Ovary (tissue), 9 donors: Measurements from ENCODE around the gene ATP9A. TPM values are rescaled to one million over a fixed set of nuclear protein-coding genes. Genes with fewer than 3 reads are reported as not detected.

Experiments
- DNase-seq, 5 donors: peaks; one replicate each; pipeline ENCODE4 v3.0.0-alpha.2; 2019 to 2020
- H3K27ac ChIP-seq, 2 donors: fragments of 200-600 bp; one replicate each; pipeline versions ENCODE4 v1.5.1 to v1.8.0; 2019 to 2022
- H3K27me3 ChIP-seq: fragments of 200-600 bp; one replicate; pipeline ENCODE4 v1.8.0; 2022
- H3K36me3 ChIP-seq: fragments of 200-600 bp; sonication (generic); one replicate; pipeline ENCODE4 v1.5.1; 2019
- H3K4me1 ChIP-seq: one replicate; pipeline ENCODE4 v1.8.1; 2013; ENCODE audit warnings: mild to moderate bottlenecking, moderate library complexity; ENCODE audit not compliant: insufficient read depth
- H3K4me3 ChIP-seq: fragments of 200-600 bp; sonication (generic); one replicate; pipeline ENCODE4 v1.5.1; 2017
- H3K9me3 ChIP-seq, 2 donors: fragments of 200-600 bp in 1 of 2; sonication (generic) in 1 of 2; one replicate each; pipeline versions ENCODE4 v1.5.1 to v1.8.1; 2013 to 2019; ENCODE audit warnings: mild to moderate bottlenecking in 1 of 2, moderate library complexity in 1 of 2
- EP300 ChIP-seq: sonication (generic); formaldehyde crosslinking; IDR thresholded peaks from one replicate; pipeline ENCODE4 v1.6.1; 2017; ENCODE audit warnings: antibody characterized with exemption
- POLR2A ChIP-seq: fragments of 450-650 bp; IDR thresholded peaks from one replicate; pipeline ENCODE4 v1.6.1; 2017; ENCODE audit warnings: antibody characterized with exemption, mild to moderate bottlenecking, moderate library complexity
- WGBS, 3 donors: extraction: QIAGEN DNeasy Blood & Tissue Kit in 1 of 3; methylation state at CpG; one replicate each; pipeline versions ENCODE4 v1.1.5 to v1.1.7; 2013 to 2017; 5-methylcytosine and 5-hydroxymethylcytosine counted together
- intact Hi-C, 4 donors: fragments of 100-400 bp; cut with DNase I; formaldehyde crosslinking; loops; one replicate each; pipeline versions ENCODE4 v1.11.0 to v1.15.1; 2022 to 2023
- polyA plus RNA-seq, 2 donors: library from polyadenylated mRNA; stranded (reverse); fragments of 200-250 nt in 1 of 2; fragments of 350-450 nt in 1 of 2; fragmentation: Illumina TruSeq in 1 of 2; extraction: RNeasy Lipid Tissue Mini Kit (QIAGEN cat#74804) in 1 of 2; gene quantifications; one replicate each; pipeline ENCODE4 v1.2.3, GENCODE V29; 2013 to 2014
- total RNA-seq, 7 donors: library from RNA; depleted of rRNA in 2 of 7; stranded (reverse); fragments of >200 nt in 2 of 7; fragmentation: NEBNext Ultra II Directional in 3 of 7; extraction: Animal tissue kit (Norgen Biotek cat#: 25700) in 3 of 7; gene quantifications; one replicate each; pipeline versions ENCODE4 v1.1.0 to v1.2.4, GENCODE V29; 2016 to 2023
- TF ChIP-seq, protein P1 (sequence below), 3 donors: fragments of 450-650 bp in 2 of 3; fragments of 200-600 bp in 1 of 3; IDR thresholded peaks; one replicate each; pipeline versions ENCODE4 v1.5.1 to v1.8.0; 2016 to 2022; ENCODE audit warnings: antibody characterized with exemption in 3 of 3, mild to moderate bottlenecking in 1 of 3
- donor health status: DM: no; HTN: no; CAD: no; lungs with moderate emphysema.
- donor health status: DM: no; HTN: no; CAD: no.
- donor health status: Bipolar disorder and iron deficiency.
- donor health status: DM: yes; HTN: yes; CAD: no.
- donor health status: DM: no; HTN: no; CAD: no.
- donor health status: DM: yes; HTN: yes; CAD: no.

Gene ATP9A
- total and polyA plus RNA-seq, 9 donors, result 12.9 to 44.6 (median 29.2) TPM

DNA sequence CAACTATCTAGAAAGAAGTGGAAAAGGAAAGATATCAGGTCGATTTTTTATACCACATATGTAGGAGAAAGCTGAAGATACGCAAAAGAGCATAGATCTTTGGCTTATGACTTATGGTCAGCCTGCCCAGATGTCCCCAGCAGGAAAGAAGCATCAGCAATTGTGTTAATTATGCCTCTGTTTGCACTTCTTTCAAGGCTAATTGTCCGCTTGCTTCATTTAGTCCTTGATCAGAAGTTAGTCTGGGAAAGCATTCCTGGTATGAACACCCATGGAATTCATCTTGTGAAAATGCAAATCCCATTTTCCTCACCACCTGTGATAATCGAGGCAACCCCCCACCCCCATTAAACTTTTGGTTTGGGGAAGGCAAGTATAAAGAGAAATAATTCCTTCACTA lies 62.8 kb downstream of the ATP9A start:
- 46 to 64% (median 51%) methylated on average over 4 of the region's 4 CpGs for WGBS, 3 donors
- Histone ChIP-seq H3K36me3 (no peaks in the 10 kb centered on the region), H3K27ac (no peak overlapping the region), H3K27me3 (no peaks in the 10 kb centered on the region), H3K4me3 (no peak overlapping the region), H3K4me1 (no peaks in the 10 kb centered on the region), H3K9me3 (no peaks in the 10 kb centered on the region)
- intact Hi-C loops, result no loop called here
- TF ChIP-seq EP300 (no peak), POLR2A (no peak)
- DNase-seq, result no peak

DNA sequence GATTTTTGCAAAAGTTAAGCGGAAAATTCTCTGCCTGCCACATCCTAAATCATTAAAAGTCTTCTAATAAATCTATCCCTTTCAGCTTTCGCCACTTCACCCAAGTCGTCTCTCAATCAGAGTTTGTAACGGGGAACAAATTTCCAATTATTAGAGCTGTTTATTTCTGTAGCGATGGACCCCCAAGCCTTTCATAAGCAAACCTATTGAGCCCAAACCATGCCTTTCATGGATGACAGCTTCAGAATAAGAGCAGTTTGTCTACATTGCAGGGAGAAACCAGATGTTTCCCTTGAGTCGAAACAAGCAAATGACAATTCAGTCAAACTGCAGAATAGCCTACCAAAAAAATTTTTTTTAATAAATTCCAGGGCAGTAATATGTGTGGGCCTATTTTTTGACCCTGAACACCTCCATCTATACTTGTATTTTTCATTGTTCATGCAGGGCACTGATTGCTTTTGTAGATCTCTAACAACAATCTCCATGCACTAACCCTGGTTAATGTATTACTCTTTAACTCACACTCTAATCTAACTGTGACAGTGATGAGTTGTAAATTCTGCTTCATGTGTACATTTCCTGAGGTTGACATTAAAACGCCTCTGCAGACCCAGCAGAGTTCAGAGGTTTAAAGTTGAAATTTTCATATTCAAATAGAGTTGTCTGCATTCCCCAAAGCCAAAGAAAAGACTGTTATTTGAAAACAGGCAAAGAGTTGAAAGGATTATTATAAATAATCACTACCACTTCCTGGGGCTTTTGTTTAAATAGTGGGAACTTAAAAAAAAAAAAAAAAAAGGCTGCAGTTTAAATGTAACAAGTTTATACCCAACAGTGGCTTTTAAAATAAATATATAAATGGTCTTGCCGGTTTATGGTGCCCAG lies 64.5 kb downstream of the ATP9A start:
- Histone ChIP-seq H3K36me3 (no peaks in the 10 kb centered on the region), H3K27ac (no peak overlapping the region), H3K4me3 (no peak overlapping the region), H3K9me3 (no peaks in the 10 kb centered on the region), H3K4me1 (no peaks in the 10 kb centered on the region), H3K27me3 (no peaks in the 10 kb centered on the region)
- DNase-seq, result no peak
- WGBS, 3 donors, result 74 to 86% (median 81%) methylated on average over 8 of the region's 8 CpGs
- intact Hi-C loops, result no loop called here
- TF ChIP-seq EP300, result no peak
- TF ChIP-seq, protein P1, sequence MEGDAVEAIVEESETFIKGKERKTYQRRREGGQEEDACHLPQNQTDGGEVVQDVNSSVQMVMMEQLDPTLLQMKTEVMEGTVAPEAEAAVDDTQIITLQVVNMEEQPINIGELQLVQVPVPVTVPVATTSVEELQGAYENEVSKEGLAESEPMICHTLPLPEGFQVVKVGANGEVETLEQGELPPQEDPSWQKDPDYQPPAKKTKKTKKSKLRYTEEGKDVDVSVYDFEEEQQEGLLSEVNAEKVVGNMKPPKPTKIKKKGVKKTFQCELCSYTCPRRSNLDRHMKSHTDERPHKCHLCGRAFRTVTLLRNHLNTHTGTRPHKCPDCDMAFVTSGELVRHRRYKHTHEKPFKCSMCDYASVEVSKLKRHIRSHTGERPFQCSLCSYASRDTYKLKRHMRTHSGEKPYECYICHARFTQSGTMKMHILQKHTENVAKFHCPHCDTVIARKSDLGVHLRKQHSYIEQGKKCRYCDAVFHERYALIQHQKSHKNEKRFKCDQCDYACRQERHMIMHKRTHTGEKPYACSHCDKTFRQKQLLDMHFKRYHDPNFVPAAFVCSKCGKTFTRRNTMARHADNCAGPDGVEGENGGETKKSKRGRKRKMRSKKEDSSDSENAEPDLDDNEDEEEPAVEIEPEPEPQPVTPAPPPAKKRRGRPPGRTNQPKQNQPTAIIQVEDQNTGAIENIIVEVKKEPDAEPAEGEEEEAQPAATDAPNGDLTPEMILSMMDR (IDR thresholded peaks at IDR 0.05), result no peak
- TF ChIP-seq POLR2A, result no peak

DNA sequence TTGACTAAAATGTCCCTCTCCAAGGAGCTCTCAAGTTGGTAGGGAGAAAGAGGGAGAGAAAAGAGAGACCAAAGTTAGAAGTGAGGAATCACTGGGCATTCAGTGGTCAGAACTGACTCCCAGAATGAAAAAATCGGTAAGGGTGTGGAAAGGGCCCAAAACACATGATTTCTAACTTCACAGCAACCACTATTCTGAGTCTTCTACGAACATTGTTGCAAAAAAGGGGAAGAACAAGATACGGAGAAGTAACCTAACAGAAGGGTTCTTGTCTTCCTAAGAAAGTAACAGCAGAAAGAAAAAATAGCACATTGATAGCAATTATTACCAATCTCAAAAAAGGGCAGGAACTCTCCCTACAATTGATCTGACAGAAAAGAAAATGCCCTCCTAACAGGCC lies 65.6 kb downstream of the ATP9A start:
- no peaks in the 10 kb centered on the region for H3K4me1 ChIP-seq
- no peaks in the 10 kb centered on the region for H3K27me3 ChIP-seq
- H3K9me3 ChIP-seq, result no peaks in the 10 kb centered on the region
- intact Hi-C loops, result no loop called here
- WGBS, 3 donors, result 76 to 83% (median 81%) methylated on average over 3 of the region's 3 CpGs
- H3K4me3 ChIP-seq, result no peak overlapping the region
- TF ChIP-seq, protein P1 (IDR thresholded peaks at IDR 0.05), result no peak
- TF ChIP-seq POLR2A, result no peak
- no peak for TF ChIP-seq EP300
- no peaks in the 10 kb centered on the region for H3K36me3 ChIP-seq
- H3K27ac ChIP-seq, result no peak overlapping the region
- no peak for DNase-seq

DNA sequence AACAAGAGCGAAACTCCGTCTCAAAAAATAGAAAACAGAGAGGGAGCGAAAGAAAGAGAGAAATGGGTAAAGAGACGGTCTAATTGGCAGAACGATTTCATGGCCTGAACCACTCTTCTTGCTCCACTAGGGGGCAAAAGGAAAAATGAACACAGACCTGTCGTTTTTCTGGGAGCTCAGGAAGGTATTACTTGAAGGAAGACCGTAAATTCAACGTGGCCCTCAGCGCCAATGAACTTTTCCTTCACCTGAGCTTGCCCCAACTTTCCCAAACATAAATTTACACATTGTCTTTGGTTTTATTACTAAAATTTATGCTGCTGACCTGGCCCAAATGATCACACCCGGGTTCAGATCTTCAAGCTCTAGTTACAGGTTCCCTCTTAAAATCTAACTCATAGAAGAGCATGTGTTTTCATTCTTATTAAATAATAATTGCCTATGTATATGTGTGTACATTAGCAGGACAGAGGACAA lies 67.3 kb downstream of the ATP9A start:
- H3K9me3 ChIP-seq, result no peaks in the 10 kb centered on the region
- H3K4me3 ChIP-seq, result no peak overlapping the region
- TF ChIP-seq, protein P1 (IDR thresholded peaks at IDR 0.05), result peak in 1 of 3 donors; percentile 39
- TF ChIP-seq EP300, result no peak
- H3K27ac ChIP-seq, result no peak overlapping the region
- no peaks in the 10 kb centered on the region for H3K27me3 ChIP-seq
- no peak for DNase-seq
- no peaks in the 10 kb centered on the region for H3K36me3 ChIP-seq
- peaks cover 6% of the 10 kb centered on the region for H3K4me1 ChIP-seq
- WGBS, 3 donors, result 49 to 64% (median 52%) methylated on average over 10 of the region's 10 CpGs
- intact Hi-C loops, result no loop called here

DNA sequence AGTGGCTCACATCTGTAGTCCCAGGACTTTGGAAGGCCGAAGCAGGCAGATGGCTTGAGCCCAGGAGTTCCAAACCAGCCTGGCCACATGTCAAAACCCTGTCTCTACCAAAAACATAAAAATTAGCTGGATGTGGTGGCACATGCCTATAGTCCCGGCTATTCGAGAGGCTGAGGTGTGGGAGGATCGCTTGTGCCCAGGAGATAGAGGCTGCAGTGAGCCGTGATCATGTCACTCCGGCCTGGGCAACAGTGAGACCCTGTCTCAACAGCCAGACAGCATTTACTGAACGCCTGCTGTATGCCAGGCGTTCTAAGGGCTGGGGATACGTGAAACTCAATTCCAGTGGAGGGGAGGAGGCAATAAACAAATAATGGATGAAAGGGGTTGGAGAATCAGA lies 69.9 kb downstream of the ATP9A start:
- Histone ChIP-seq H3K9me3 (no peaks in the 10 kb centered on the region), H3K4me3 (no peak overlapping the region), H3K4me1 (peaks cover 6% of the 10 kb centered on the region), H3K27me3 (no peaks in the 10 kb centered on the region), H3K27ac (no peak overlapping the region), H3K36me3 (no peaks in the 10 kb centered on the region)
- TF ChIP-seq EP300 (no peak), POLR2A (no peak)
- TF ChIP-seq, protein P1 (IDR thresholded peaks at IDR 0.05), result no peak
- 88 to 95% (median 93%) methylated on average over 9 of the region's 9 CpGs for WGBS, 3 donors
- intact Hi-C loops, result no loop called here
- DNase-seq, result no peak
